ENCODE measurements around the gene IGSF11.

DNA sequence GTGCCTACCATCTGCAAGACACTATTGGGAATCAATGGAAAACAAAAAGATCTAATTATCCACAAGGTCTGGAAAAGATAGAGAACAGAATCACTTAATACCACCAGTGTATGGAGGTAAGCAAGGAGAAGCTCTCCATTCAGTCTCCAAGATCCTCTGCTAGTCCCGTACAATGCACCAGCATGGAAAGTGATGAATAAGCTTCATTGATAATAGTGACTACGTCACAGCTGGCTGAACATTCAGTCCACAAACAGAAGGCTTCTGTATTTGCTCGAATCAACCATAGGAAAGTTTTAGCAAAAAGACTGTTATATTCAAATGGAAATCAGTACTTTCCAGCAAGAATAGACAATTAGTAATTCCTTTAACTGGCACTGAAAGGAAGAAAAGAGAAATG lies 42.9 kb downstream of the IGSF11 start:
- TF ChIP-seq ZNF274 (IDR thresholded peaks at IDR 0.05; ENCODE audit: low read depth, low read length) (no peak), YY1 (IDR thresholded peaks at IDR 0.05; ENCODE audit: insufficient read depth, insufficient read length) (no peak)
